Sigmoid colon (tissue), 7 donors: ENCODE results near the gene GFOD2. TPM values are rescaled to one million over a fixed set of nuclear protein-coding genes. Genes with fewer than 3 reads are reported as not detected.
A peak's percentile ranks its signal among the peaks of the same experiment; 100 is the strongest.

Source experiments
- DNase-seq: peaks from one replicate; pipeline ENCODE4 v3.0.0-alpha.2; 2019
- H3K27ac ChIP-seq, 4 donors: fragments of 200-600 bp; sonication (generic); one replicate each; pipeline ENCODE4 v1.5.1; 2016 to 2019; ENCODE audit warnings: mild to moderate bottlenecking in 1 of 4
- H3K27me3 ChIP-seq, 3 donors: fragments of 200-600 bp; sonication (generic); one replicate each; pipeline ENCODE4 v1.5.1; 2019; ENCODE audit warnings: mild to moderate bottlenecking in 1 of 3
- H3K36me3 ChIP-seq, 4 donors: fragments of 200-600 bp; sonication (generic); one replicate each; pipeline ENCODE4 v1.5.1; 2016 to 2019
- H3K4me1 ChIP-seq, 4 donors: fragments of 200-600 bp; sonication (generic); one replicate each; pipeline ENCODE4 v1.5.1; 2017 to 2019
- H3K4me3 ChIP-seq, 4 donors: fragments of 200-600 bp; sonication (generic); one replicate each; pipeline ENCODE4 v1.5.1; 2017 to 2019; ENCODE audit warnings: mild to moderate bottlenecking in 2 of 4, moderate library complexity in 1 of 4
- H3K9me3 ChIP-seq, 4 donors: fragments of 200-600 bp in 3 of 4; sonication (generic) in 3 of 4; one replicate each; pipeline versions ENCODE4 v1.5.1 to v1.6.1; 2013 to 2019
- EP300 ChIP-seq, 4 donors: sonication (generic); formaldehyde crosslinking; IDR thresholded peaks; one replicate each; pipeline ENCODE4 v1.6.1; 2017; ENCODE audit warnings: antibody characterized with exemption in 4 of 4
- POLR2A ChIP-seq, 2 donors: fragments of 450-650 bp; IDR thresholded peaks; one replicate each; pipeline ENCODE4 v1.6.1; 2016; ENCODE audit warnings: antibody characterized with exemption in 2 of 2, mild to moderate bottlenecking in 2 of 2, moderate library complexity in 2 of 2
- POLR2AphosphoS5 ChIP-seq, 4 donors: sonication (generic); formaldehyde crosslinking; IDR thresholded peaks; one replicate each; pipeline ENCODE4 v1.6.1; 2017; ENCODE audit warnings: antibody characterized with exemption in 4 of 4
- WGBS, 2 donors: extraction: QIAGEN DNeasy Blood & Tissue Kit; methylation state at CpG; one replicate each; pipeline ENCODE4 v1.1.7; 2013; 5-methylcytosine and 5-hydroxymethylcytosine counted together
- intact Hi-C: fragments of 100-400 bp; cut with DNase I; formaldehyde crosslinking; loops from one replicate; pipeline ENCODE4 v1.15.1; 2023
- polyA plus RNA-seq, 3 donors: library from polyadenylated mRNA; stranded (reverse); fragments of 200-250 nt; gene quantifications; one replicate each; pipeline ENCODE4 v1.2.3, GENCODE V29; 2013
- total RNA-seq, 4 donors: library from RNA; depleted of rRNA; stranded (reverse); fragments of >200 nt; gene quantifications; one replicate each; pipeline ENCODE4 v1.1.0, GENCODE V29; 2016
- TF ChIP-seq, protein P1 (sequence below), 4 experiments: fragments of 450-650 bp in 3 of 4; fragments of 200-600 bp in 1 of 4; IDR thresholded peaks; one replicate each; pipeline ENCODE4 v1.5.1; 2016 to 2019; ENCODE audit warnings: antibody characterized with exemption in 4 of 4, mild to moderate bottlenecking in 3 of 4, moderate library complexity in 2 of 4
- donor health status: healthy with polysubstance abuse.
- donor health status: Bipolar disorder and iron deficiency.
- donor health status: healthy.

Gene GFOD2
- total and polyA plus RNA-seq, 7 donors = 8.1 to 19.5 (median 13.8) TPM

DNA sequence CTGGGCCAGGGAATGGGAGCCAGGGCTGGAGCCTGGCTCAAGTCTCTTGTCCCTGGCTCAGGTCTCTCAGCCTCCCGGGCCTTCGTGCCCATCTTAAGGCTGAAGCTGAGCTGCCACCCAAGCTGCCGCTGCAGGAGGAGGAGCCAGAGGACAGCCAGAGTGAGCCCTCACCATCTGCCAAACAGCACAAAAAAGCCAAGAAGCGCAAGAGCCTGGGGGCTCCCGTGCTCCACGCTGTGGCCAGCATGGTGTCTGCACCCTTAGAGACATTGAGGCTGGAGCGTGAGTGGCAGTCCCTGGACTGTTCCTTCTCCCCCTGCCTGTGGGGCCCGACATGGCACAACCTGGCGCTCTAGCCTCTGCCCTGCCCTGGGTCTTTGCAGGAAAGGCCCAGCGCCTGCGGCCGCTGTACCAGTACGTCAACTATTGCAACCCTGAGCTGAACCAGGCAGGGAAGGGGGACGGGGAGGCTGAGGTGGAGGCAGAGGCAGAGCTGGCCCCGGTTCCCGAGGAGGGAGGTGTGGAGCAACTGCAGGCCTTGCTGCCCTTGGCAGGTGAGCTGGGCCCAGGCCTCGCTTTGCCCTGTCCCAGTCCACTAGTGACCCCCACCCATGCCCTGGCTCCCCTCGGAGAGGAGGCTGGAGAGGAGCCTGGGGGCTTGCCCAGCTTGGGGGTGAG is 51.2 kb downstream of the GFOD2 start:
- 20 to 23% methylated on average over 18 of the region's 18 CpGs for WGBS, 2 donors
- Histone ChIP-seq H3K9me3 (no peaks in the 10 kb centered on the region), H3K4me3 (peak overlapping the region; percentile 76 to 99 (median 84)), H3K27me3 (no peaks in the 10 kb centered on the region), H3K36me3 (peaks cover 3 to 15% (median 5%) of the 10 kb centered on the region in 4 donors), H3K27ac (peak overlapping the region; percentile 91 to 95 (median 92)), H3K4me1 (peaks cover 0 to 33% (median 28%) of the 10 kb centered on the region in 4 donors)
- DNase-seq = peak; percentile 95
- intact Hi-C loops = loop anchor here (1.0 to 5.0 kb wide), 4 partner anchors 105 to 186 kb away; partner anchors contain the start of genes AGRP, ATP6V0D1 and CTCF
- TF ChIP-seq POLR2AphosphoS5 (IDR thresholded peaks at IDR 0.05) (peak in 3 of 4 donors; percentile 60 to 71 (median 64)), POLR2A (IDR thresholded peaks at IDR 0.05) (no peak)
- TF ChIP-seq, protein P1, sequence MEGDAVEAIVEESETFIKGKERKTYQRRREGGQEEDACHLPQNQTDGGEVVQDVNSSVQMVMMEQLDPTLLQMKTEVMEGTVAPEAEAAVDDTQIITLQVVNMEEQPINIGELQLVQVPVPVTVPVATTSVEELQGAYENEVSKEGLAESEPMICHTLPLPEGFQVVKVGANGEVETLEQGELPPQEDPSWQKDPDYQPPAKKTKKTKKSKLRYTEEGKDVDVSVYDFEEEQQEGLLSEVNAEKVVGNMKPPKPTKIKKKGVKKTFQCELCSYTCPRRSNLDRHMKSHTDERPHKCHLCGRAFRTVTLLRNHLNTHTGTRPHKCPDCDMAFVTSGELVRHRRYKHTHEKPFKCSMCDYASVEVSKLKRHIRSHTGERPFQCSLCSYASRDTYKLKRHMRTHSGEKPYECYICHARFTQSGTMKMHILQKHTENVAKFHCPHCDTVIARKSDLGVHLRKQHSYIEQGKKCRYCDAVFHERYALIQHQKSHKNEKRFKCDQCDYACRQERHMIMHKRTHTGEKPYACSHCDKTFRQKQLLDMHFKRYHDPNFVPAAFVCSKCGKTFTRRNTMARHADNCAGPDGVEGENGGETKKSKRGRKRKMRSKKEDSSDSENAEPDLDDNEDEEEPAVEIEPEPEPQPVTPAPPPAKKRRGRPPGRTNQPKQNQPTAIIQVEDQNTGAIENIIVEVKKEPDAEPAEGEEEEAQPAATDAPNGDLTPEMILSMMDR (IDR thresholded peaks at IDR 0.05) = peak; percentile 80 to 90 (median 87)

DNA sequence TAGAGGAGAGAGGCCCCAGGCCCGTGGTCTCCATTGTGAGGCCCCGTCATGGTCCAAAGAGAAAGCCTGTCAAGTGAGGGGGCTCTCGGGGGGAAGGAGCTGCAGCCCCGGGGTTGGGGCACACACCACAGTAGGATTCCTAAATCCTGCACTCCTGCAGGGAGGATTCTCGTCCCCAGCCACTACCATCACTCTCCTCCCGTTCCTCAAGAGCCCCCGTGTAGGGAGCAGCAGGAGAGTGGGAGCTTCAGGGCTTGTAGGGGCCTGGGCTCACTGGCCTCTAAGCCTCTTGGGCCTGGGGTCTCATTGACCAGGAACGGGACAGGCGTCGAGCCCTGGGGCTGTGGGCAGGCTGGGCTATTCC is 51.7 kb downstream of the GFOD2 start:
- Histone ChIP-seq H3K9me3 (no peaks in the 10 kb centered on the region), H3K4me3 (peak overlapping the region; percentile 76 to 99 (median 84)), H3K27ac (peak overlapping the region; percentile 91 to 95 (median 92)), H3K36me3 (peaks cover 6 to 18% (median 7%) of the 10 kb centered on the region in 4 donors), H3K4me1 (peaks cover 0 to 32% (median 26%) of the 10 kb centered on the region in 4 donors), H3K27me3 (no peaks in the 10 kb centered on the region)
- DNase-seq = no peak
- TF ChIP-seq, protein P1 (IDR thresholded peaks at IDR 0.05) = no peak
- TF ChIP-seq POLR2A (IDR thresholded peaks at IDR 0.05) = no peak
- no peak for TF ChIP-seq EP300 (IDR thresholded peaks at IDR 0.05)
- no peak for TF ChIP-seq POLR2AphosphoS5 (IDR thresholded peaks at IDR 0.05)
- WGBS, 2 donors = 56 to 60% methylated on average over 10 of the region's 10 CpGs
- intact Hi-C loops = loop anchor here (2.0 to 5.0 kb wide), 3 partner anchors 105 to 185 kb away; partner anchors contain the start of genes AGRP, ATP6V0D1 and CTCF

DNA sequence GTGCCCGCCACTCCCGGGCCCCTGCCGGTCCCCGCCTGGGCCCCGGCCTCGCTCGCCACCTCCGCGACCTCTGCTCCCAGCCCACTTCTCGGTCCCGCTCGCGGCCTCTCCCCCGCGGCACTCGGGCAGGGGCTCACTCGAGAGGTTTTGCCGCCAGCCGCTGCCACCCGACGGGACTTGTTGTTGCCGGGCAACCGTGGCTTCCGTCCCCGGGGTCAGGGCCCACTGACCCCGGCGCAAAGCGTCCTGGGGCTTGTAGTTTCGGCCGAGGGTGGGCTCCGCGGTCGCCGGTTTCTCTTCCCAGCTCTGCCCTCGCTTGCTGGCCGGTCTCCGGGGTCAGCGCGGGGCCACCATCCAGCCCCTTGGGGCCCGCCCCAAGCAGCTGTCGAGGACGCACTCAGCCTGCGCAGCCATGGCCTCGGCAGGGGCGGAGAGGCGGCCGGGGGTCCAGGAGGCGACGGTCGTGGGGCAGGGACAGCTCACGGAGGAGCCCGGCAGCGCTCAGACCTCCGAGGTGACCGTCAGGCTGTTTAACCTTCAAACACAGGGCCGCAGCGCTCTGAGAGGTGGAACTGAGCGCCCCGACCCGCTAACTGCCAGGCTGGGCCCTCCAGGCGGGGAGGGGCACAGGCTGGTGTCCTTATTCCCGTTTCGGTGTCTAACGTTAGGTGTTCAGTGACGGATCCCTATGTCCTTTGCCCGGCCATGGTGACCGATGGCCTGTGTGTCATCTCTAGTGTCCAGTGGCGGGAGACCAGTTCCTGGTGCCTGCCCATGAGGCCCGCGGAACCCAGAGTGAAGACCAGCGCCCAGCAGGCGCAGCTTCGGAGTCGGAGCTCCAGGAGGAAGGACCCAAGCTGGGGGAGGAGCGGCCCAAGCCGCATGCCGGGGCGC is 52.3 kb downstream of the GFOD2 start, which contains the start of the genes C16orf86 and ENKD1:
C16orf86 (plus strand) TSS at position 256 of the 894 bp plus-strand sequence; CDS start at position 413, 157 bp downstream.
ENKD1 (minus strand) TSS at position 192 of the 894 bp plus-strand sequence. CDS start 308 bp downstream, outside the sequence.
- H3K27ac ChIP-seq = peak within 1 kb of the TSS; percentile 91 to 95 (median 92)
- H3K27me3 ChIP-seq = no peaks in the 10 kb centered on the region
- H3K9me3 ChIP-seq = no peaks in the 10 kb centered on the region
- intact Hi-C loops = loop anchor here (2.0 to 5.0 kb wide), 3 partner anchors 104 to 185 kb away; partner anchors contain the start of genes AGRP, ATP6V0D1 and CTCF
- WGBS, 2 donors = 9 to 16% methylated on average over 78 of the region's 78 CpGs
- H3K4me1 ChIP-seq = peaks cover 0 to 32% (median 27%) of the 10 kb centered on the region in 4 donors
- H3K4me3 ChIP-seq = peak within 1 kb of the TSS; percentile 76 to 99 (median 84)
- peaks cover 6 to 18% (median 7%) of the 10 kb centered on the region in 4 donors for H3K36me3 ChIP-seq
- TF ChIP-seq POLR2AphosphoS5 (IDR thresholded peaks at IDR 0.05) (peak; percentile 21 to 71 (median 52)), POLR2A (IDR thresholded peaks at IDR 0.05) (no peak)
- TF ChIP-seq, protein P1 (IDR thresholded peaks at IDR 0.05) = no peak
- DNase-seq = peak; percentile 92

DNA sequence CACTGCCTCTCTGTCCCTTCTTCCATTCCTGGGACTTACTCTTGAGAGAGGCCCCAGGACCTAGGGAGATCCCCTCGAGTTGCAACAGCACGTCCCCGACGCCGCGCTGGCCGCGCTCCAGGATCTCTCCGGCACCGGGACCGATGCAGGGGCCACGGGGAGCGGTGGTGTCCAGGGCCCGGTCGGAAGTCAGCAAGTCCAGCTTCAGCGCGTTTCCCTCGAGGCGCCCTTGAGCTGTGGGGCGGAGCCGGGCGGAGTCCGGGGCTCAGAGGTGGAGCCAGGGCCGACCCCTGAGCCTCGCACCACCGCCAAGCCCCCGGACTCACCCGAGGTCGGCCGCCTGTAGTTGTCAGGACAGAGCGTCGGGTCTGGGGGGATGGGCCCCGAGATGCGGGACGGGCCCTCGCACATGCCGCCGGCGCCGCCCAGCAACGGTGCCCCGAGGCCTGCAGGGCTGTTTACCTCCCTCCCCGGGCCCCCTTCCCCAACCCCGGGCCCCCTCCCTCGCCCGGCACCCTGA is 53.0 kb downstream of the GFOD2 start:
- Histone ChIP-seq H3K4me3 (peak overlapping the region; percentile 76 to 99 (median 84)), H3K36me3 (peaks cover 6 to 18% (median 7%) of the 10 kb centered on the region in 4 donors), H3K4me1 (peaks cover 0 to 38% (median 34%) of the 10 kb centered on the region in 4 donors), H3K27ac (peak overlapping the region; percentile 91 to 95 (median 92)), H3K9me3 (no peaks in the 10 kb centered on the region), H3K27me3 (no peaks in the 10 kb centered on the region)
- DNase-seq = peak; percentile 78
- 1 to 2% methylated on average over 46 of the region's 46 CpGs for WGBS, 2 donors
- intact Hi-C loops = loop anchor here (2.0 to 5.0 kb wide), 3 partner anchors 103 to 184 kb away; partner anchors contain the start of genes AGRP, ATP6V0D1 and CTCF
- TF ChIP-seq EP300 (IDR thresholded peaks at IDR 0.05) (no peak), POLR2AphosphoS5 (IDR thresholded peaks at IDR 0.05) (no peak), POLR2A (IDR thresholded peaks at IDR 0.05) (no peak)
- TF ChIP-seq, protein P1 (IDR thresholded peaks at IDR 0.05) = no peak
